DOHH2 (cell line): ENCODE results near the gene PIGBOS1.
A peak's percentile ranks its signal among the peaks of the same experiment; 100 is the strongest.
"Not testable (repeated sequence)": the region's sequence is repeated elsewhere in the genome, so short reads cannot be mapped to it uniquely, and the experiment has no call there.

Experiments
- H3F3A ChIP-seq: fragments of 200-600 bp; sonication (generic), shearing (Covaris generic); 2 replicates; pipeline ENCODE4 v1.6.0; 2016; ENCODE audit warnings: antibody characterized with exemption, mild to moderate bottlenecking; ENCODE audit not compliant: control insufficient read depth, insufficient read depth
- H3K27ac ChIP-seq: fragments of 200-600 bp; sonication (generic); 2 replicates; pipeline ENCODE4 v1.5.1; 2014; ENCODE audit warnings: low read depth, mild to moderate bottlenecking, low read length, moderate library complexity
- H3K27me3 ChIP-seq: fragments of 200-600 bp; sonication (generic); 2 replicates; pipeline ENCODE4 v1.6.1; 2014; ENCODE audit warnings: mild to moderate bottlenecking, low read length, mixed read lengths; ENCODE audit not compliant: control insufficient read depth
- H3K36me3 ChIP-seq: fragments of 200-600 bp; sonication (generic); 2 replicates; pipeline ENCODE4 v1.6.1; 2014; ENCODE audit warnings: mild to moderate bottlenecking, low read length, moderate library complexity, mixed read lengths; ENCODE audit not compliant: control insufficient read depth
- H3K4me1 ChIP-seq: fragments of 200-600 bp; sonication (generic); 2 replicates; pipeline ENCODE4 v1.6.1; 2014; ENCODE audit warnings: mild to moderate bottlenecking, low read length, mixed read lengths; ENCODE audit not compliant: control insufficient read depth
- H3K4me2 ChIP-seq: fragments of 200-600 bp; sonication (generic); 2 replicates; pipeline ENCODE4 v1.6.0; 2014; ENCODE audit warnings: mild to moderate bottlenecking, low read length, moderate library complexity
- H3K4me3 ChIP-seq: fragments of 200-600 bp; sonication (generic); 2 replicates; pipeline ENCODE4 v1.5.1; 2014; ENCODE audit warnings: mild to moderate bottlenecking, low read length, mixed read lengths
- H3K79me2 ChIP-seq: fragments of 200-600 bp; sonication (generic); 2 replicates; pipeline ENCODE4 v1.6.1; 2014; ENCODE audit warnings: mild to moderate bottlenecking, low read length, mixed read lengths; ENCODE audit not compliant: control insufficient read depth
- H3K9me2 ChIP-seq: fragments of 200-600 bp; sonication (generic); replicated peaks from 2 replicates; pipeline ENCODE4 v1.6.1; 2014; ENCODE audit warnings: mild to moderate bottlenecking, low read length, mixed read lengths; ENCODE audit not compliant: control insufficient read depth
- H3K9me3 ChIP-seq: fragments of 200-600 bp; sonication (generic); 2 replicates; pipeline ENCODE4 v1.6.1; 2014; ENCODE audit warnings: antibody characterized with exemption, low read length, mixed read lengths; ENCODE audit not compliant: control insufficient read depth, insufficient read depth
- H4K20me1 ChIP-seq: fragments of 200-600 bp; sonication (generic); 2 replicates; pipeline ENCODE4 v1.6.0; 2014; ENCODE audit warnings: low read depth, mild to moderate bottlenecking, antibody characterized with exemption, low read length, moderate library complexity; ENCODE audit not compliant: control insufficient read depth, insufficient read depth
- EZH2phosphoT487 ChIP-seq: fragments of 200-600 bp; sonication (generic); IDR thresholded peaks from 2 replicates; pipeline ENCODE4 v1.6.1; 2017; ENCODE audit warnings: borderline replicate concordance, mild to moderate bottlenecking, antibody characterized with exemption, low read length, moderate library complexity, mixed read lengths
- TF ChIP-seq, protein P1 (sequence below): fragments of 200-600 bp; sonication (generic); IDR thresholded peaks from one replicate; pipeline ENCODE4 v1.5.1; 2014; ENCODE audit warnings: antibody characterized with exemption, mild to moderate bottlenecking, low read depth, low read length; ENCODE audit not compliant: poor library complexity, severe bottlenecking

Gene PIGBOS1

DNA sequence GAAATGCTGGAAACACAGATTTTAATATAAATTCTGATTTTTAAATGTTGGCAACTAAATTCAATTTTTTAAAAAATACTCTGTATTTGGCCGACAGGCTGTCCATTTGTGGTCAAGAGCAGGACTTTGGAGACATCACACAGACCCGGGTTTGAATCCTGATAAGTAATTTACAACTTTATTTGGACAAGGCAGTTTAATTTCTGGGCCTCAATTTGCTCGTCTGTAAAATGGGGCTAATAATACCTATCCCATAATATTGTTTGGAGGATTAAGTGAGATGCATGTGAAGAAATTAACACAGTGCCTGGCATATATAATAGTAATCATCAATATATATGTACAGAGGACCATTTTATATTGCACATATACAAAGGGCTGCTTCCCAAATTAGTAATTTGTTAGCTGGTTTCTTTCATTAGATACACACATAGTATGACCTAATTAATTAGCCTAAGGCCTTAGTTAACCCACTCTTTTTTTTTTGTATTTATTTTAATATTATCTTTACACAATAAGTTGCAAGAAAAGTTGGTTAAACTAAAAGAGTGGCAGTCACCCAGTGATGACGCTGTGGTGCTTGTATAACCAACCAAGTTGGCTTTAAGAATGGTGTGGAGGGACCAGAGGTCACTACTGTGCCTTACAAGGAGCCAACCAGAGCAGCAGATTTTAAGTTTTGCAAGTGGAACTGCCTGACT is 764 bp upstream of the PIGBOS1 start:
- H3K79me2 ChIP-seq: peaks cover 60% of the 10 kb centered on the region
- H3K27ac ChIP-seq: peak overlapping the region; percentile 84
- TF ChIP-seq, protein P1, sequence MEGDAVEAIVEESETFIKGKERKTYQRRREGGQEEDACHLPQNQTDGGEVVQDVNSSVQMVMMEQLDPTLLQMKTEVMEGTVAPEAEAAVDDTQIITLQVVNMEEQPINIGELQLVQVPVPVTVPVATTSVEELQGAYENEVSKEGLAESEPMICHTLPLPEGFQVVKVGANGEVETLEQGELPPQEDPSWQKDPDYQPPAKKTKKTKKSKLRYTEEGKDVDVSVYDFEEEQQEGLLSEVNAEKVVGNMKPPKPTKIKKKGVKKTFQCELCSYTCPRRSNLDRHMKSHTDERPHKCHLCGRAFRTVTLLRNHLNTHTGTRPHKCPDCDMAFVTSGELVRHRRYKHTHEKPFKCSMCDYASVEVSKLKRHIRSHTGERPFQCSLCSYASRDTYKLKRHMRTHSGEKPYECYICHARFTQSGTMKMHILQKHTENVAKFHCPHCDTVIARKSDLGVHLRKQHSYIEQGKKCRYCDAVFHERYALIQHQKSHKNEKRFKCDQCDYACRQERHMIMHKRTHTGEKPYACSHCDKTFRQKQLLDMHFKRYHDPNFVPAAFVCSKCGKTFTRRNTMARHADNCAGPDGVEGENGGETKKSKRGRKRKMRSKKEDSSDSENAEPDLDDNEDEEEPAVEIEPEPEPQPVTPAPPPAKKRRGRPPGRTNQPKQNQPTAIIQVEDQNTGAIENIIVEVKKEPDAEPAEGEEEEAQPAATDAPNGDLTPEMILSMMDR: no peak
- no peak for TF ChIP-seq EZH2phosphoT487

DNA sequence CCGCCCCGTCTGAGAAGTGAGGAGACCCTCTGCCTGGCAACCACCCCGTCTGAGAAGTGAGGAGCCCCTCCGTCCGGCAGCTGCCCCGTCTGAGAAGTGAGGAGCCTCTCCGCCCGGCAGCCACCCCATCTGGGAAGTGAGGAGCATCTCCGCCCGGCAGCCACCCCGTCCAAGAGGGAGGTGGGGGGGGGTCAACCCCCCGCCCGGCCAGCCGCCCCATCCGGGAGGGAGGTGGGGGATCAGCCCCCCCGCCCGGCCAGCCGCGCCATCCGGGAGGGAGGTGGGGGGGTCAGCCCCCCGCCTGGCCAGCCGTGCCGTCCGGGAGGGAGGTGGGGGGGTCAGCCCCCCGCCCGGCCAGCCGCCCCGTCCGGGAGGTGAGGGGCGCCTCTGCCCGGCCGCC is 16.1 kb downstream of the PIGBOS1 start:
- not testable (repeated sequence) for H3K9me3 ChIP-seq, H3K27ac ChIP-seq, H3K4me1 ChIP-seq, H3K4me2 ChIP-seq, H3K79me2 ChIP-seq, H3K27me3 ChIP-seq, H3K4me3 ChIP-seq, H3F3A ChIP-seq, H4K20me1 ChIP-seq, H3K9me2 ChIP-seq, H3K36me3 ChIP-seq

More for the DNA sequence above, 764 bp upstream of the PIGBOS1 start:
- H3K9me2 ChIP-seq: no peaks in the 10 kb centered on the region
- H3K9me3 ChIP-seq: no peaks in the 10 kb centered on the region
- H3K4me2 ChIP-seq: peak overlapping the region; percentile 80
- no peaks in the 10 kb centered on the region for H4K20me1 ChIP-seq
- H3K4me3 ChIP-seq: peak overlapping the region; percentile 99
- H3K36me3 ChIP-seq: peaks cover 15% of the 10 kb centered on the region
- no peaks in the 10 kb centered on the region for H3K27me3 ChIP-seq
- 0 out of 2 replicates have a peak, but pooled peaks cover 6% of the 10 kb centered on the region for H3F3A ChIP-seq
- H3K4me1 ChIP-seq: peaks cover 27% of the 10 kb centered on the region

DNA sequence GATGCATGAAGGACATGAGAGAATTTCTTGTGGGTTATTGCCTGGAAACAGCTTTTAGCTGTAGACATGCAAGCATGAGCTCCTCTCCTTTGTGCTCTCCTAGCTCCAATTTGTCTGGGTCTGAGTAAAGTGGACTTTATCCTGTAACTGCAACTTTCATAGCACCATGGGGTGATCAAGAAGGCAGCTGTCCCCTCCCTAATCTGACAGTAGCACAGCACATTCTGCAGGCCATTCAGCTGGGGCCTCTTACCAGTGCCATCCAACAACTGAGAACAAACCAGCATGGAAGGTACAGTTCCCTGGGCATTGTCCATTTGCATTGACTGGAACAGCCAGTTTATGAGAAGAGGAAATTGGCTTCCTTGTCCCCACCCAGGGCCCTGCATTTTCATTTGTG is 21.6 kb downstream of the PIGBOS1 start:
- no peaks in the 10 kb centered on the region for H3K9me2 ChIP-seq
- no peak overlapping the region for H3K27ac ChIP-seq
- H3K4me3 ChIP-seq: no peak overlapping the region
- H3K36me3 ChIP-seq: no peaks in the 10 kb centered on the region
- H4K20me1 ChIP-seq: no peaks in the 10 kb centered on the region
- H3K4me2 ChIP-seq: no peak overlapping the region
- H3F3A ChIP-seq: no peaks in the 10 kb centered on the region
- H3K79me2 ChIP-seq: no peaks in the 10 kb centered on the region
- no peaks in the 10 kb centered on the region for H3K4me1 ChIP-seq
- TF ChIP-seq, protein P1: no peak
- TF ChIP-seq EZH2phosphoT487: no peak
- H3K9me3 ChIP-seq: no peaks in the 10 kb centered on the region
- no peaks in the 10 kb centered on the region for H3K27me3 ChIP-seq

DNA sequence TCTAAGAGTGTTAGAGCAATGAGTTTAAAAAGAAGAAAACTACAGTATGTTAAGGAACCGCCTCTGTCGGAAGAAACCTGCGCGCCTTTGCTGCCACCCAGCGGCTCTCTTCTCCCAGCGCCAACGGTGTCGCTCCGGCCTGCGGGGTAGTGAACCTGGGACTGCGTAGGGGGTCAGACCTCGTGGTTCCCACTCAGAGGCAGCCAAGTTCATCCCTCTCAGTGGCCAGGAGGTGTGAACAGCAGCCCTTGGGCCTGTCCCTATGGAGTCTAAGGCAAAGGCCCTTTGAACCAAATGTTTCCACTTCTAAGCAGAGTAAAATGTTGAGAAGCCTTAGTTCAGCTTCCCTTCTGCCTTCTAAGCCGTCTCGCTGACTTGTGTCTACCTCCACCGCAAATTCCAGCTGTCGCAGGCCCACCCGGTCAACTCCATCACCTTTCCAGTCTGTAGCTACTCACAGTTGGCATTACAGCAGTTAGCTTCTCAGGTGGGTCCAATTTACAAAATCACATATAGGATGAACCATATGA is 28.3 kb downstream of the PIGBOS1 start:
- H3K4me1 ChIP-seq: peaks cover 10% of the 10 kb centered on the region
- H3K9me2 ChIP-seq: no peaks in the 10 kb centered on the region
- H4K20me1 ChIP-seq: no peaks in the 10 kb centered on the region
- H3K27me3 ChIP-seq: no peaks in the 10 kb centered on the region; the same call in 1 of the 2 replicates
- H3K79me2 ChIP-seq: no peaks in the 10 kb centered on the region
- no peaks in the 10 kb centered on the region for H3F3A ChIP-seq
- H3K4me3 ChIP-seq: peak overlapping the region; percentile 97
- no peak overlapping the region for H3K27ac ChIP-seq
- no peak for TF ChIP-seq EZH2phosphoT487
- TF ChIP-seq, protein P1: peak; percentile 90
- H3K4me2 ChIP-seq: peak overlapping the region; percentile 87
- no peaks in the 10 kb centered on the region for H3K36me3 ChIP-seq
- no peaks in the 10 kb centered on the region for H3K9me3 ChIP-seq
